ENCODE data around the gene CADPS2.

DNA sequence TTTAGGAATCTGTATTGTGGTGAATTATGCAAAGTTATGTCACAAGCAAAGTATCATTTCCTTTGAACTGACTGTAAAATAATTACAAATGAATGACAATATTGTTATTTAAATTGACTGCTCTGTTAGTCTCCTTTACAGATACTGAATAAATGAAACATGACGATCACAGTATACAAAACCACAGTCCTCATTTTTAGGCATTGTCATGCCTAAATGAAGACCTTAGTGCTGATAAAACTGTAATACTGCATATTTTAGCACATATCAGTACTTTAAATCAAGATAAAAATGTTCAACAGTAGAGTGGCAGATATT, 542.0 kb downstream of the CADPS2 start:
- TF ChIP-seq, protein P1, sequence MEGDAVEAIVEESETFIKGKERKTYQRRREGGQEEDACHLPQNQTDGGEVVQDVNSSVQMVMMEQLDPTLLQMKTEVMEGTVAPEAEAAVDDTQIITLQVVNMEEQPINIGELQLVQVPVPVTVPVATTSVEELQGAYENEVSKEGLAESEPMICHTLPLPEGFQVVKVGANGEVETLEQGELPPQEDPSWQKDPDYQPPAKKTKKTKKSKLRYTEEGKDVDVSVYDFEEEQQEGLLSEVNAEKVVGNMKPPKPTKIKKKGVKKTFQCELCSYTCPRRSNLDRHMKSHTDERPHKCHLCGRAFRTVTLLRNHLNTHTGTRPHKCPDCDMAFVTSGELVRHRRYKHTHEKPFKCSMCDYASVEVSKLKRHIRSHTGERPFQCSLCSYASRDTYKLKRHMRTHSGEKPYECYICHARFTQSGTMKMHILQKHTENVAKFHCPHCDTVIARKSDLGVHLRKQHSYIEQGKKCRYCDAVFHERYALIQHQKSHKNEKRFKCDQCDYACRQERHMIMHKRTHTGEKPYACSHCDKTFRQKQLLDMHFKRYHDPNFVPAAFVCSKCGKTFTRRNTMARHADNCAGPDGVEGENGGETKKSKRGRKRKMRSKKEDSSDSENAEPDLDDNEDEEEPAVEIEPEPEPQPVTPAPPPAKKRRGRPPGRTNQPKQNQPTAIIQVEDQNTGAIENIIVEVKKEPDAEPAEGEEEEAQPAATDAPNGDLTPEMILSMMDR (IDR thresholded peaks at IDR 0.05; ENCODE audit: insufficient read depth, low read length), result no peak
- no peak for TF ChIP-seq POLR2AphosphoS5 (IDR thresholded peaks at IDR 0.05; ENCODE audit: low read depth)
- TF ChIP-seq GABPA (IDR thresholded peaks at IDR 0.05; ENCODE audit: low read depth), result no peak
- TF ChIP-seq, protein P2, sequence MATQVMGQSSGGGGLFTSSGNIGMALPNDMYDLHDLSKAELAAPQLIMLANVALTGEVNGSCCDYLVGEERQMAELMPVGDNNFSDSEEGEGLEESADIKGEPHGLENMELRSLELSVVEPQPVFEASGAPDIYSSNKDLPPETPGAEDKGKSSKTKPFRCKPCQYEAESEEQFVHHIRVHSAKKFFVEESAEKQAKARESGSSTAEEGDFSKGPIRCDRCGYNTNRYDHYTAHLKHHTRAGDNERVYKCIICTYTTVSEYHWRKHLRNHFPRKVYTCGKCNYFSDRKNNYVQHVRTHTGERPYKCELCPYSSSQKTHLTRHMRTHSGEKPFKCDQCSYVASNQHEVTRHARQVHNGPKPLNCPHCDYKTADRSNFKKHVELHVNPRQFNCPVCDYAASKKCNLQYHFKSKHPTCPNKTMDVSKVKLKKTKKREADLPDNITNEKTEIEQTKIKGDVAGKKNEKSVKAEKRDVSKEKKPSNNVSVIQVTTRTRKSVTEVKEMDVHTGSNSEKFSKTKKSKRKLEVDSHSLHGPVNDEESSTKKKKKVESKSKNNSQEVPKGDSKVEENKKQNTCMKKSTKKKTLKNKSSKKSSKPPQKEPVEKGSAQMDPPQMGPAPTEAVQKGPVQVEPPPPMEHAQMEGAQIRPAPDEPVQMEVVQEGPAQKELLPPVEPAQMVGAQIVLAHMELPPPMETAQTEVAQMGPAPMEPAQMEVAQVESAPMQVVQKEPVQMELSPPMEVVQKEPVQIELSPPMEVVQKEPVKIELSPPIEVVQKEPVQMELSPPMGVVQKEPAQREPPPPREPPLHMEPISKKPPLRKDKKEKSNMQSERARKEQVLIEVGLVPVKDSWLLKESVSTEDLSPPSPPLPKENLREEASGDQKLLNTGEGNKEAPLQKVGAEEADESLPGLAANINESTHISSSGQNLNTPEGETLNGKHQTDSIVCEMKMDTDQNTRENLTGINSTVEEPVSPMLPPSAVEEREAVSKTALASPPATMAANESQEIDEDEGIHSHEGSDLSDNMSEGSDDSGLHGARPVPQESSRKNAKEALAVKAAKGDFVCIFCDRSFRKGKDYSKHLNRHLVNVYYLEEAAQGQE (IDR thresholded peaks at IDR 0.05; ENCODE audit: insufficient replicate concordance, low read depth), result no peak

Data from HL-60 (cell line).